HL-60 (cell line): ENCODE data around the gene SLC25A52.

ENCODE experiments used
- DNase-seq, 2 experiments: peaks; one replicate each; pipeline ENCODE4 v3.0.0-alpha.2; 2010 to 2020; ENCODE audit warnings: low read depth in 1 of 2, low spot score in 1 of 2
- H3K27ac ChIP-seq: fragments of 250-450 bp; sonication (Bioruptor Pico); replicated peaks from 2 replicates; pipeline ENCODE4 v1.5.1; 2020; ENCODE audit warnings: mild to moderate bottlenecking, moderate library complexity
- H3K27me3 ChIP-seq: fragments of 250-450 bp; sonication (Bioruptor Pico); 2 replicates; pipeline ENCODE4 v1.5.1; 2021; ENCODE audit warnings: mild to moderate bottlenecking, moderate library complexity; ENCODE audit not compliant: insufficient read depth, poor library complexity, severe bottlenecking
- H3K4me3 ChIP-seq: replicated peaks from 2 replicates; pipeline ENCODE4 v1.5.1; 2011; ENCODE audit warnings: mild to moderate bottlenecking, control low read depth, low read length; ENCODE audit not compliant: insufficient read depth
- GABPA ChIP-seq: IDR thresholded peaks from 2 replicates; pipeline ENCODE4 v1.6.1; 2012; ENCODE audit warnings: low read depth
- POLR2AphosphoS5 ChIP-seq: IDR thresholded peaks from 2 replicates; pipeline ENCODE4 v1.6.1; 2012; ENCODE audit warnings: low read depth
- SPI1 ChIP-seq: IDR thresholded peaks from 2 replicates; pipeline ENCODE4 v1.6.1; 2012; ENCODE audit warnings: low read depth, mild to moderate bottlenecking, borderline replicate concordance
- TF ChIP-seq, protein P1 (sequence below): IDR thresholded peaks from 2 replicates; pipeline ENCODE4 v1.6.1; 2012; ENCODE audit warnings: low read depth; ENCODE audit not compliant: insufficient replicate concordance
- TF ChIP-seq, protein P2 (sequence below): IDR thresholded peaks from one replicate; pipeline ENCODE4 v1.5.1; 2011; ENCODE audit warnings: low read length, control low read depth, inconsistent platforms; ENCODE audit not compliant: insufficient read depth

Gene SLC25A52

GRCh38 chr18:31783059-31783458, 22.4 kb upstream of the SLC25A52 start:
- no peak for DNase-seq
- Histone ChIP-seq H3K27ac (no peak overlapping the region), H3K27me3 (no peaks in the 10 kb centered on the region), H3K4me3 (no peak overlapping the region)
- TF ChIP-seq SPI1: no peak
- TF ChIP-seq POLR2AphosphoS5: no peak
- TF ChIP-seq, protein P1, sequence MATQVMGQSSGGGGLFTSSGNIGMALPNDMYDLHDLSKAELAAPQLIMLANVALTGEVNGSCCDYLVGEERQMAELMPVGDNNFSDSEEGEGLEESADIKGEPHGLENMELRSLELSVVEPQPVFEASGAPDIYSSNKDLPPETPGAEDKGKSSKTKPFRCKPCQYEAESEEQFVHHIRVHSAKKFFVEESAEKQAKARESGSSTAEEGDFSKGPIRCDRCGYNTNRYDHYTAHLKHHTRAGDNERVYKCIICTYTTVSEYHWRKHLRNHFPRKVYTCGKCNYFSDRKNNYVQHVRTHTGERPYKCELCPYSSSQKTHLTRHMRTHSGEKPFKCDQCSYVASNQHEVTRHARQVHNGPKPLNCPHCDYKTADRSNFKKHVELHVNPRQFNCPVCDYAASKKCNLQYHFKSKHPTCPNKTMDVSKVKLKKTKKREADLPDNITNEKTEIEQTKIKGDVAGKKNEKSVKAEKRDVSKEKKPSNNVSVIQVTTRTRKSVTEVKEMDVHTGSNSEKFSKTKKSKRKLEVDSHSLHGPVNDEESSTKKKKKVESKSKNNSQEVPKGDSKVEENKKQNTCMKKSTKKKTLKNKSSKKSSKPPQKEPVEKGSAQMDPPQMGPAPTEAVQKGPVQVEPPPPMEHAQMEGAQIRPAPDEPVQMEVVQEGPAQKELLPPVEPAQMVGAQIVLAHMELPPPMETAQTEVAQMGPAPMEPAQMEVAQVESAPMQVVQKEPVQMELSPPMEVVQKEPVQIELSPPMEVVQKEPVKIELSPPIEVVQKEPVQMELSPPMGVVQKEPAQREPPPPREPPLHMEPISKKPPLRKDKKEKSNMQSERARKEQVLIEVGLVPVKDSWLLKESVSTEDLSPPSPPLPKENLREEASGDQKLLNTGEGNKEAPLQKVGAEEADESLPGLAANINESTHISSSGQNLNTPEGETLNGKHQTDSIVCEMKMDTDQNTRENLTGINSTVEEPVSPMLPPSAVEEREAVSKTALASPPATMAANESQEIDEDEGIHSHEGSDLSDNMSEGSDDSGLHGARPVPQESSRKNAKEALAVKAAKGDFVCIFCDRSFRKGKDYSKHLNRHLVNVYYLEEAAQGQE: no peak
- TF ChIP-seq, protein P2, sequence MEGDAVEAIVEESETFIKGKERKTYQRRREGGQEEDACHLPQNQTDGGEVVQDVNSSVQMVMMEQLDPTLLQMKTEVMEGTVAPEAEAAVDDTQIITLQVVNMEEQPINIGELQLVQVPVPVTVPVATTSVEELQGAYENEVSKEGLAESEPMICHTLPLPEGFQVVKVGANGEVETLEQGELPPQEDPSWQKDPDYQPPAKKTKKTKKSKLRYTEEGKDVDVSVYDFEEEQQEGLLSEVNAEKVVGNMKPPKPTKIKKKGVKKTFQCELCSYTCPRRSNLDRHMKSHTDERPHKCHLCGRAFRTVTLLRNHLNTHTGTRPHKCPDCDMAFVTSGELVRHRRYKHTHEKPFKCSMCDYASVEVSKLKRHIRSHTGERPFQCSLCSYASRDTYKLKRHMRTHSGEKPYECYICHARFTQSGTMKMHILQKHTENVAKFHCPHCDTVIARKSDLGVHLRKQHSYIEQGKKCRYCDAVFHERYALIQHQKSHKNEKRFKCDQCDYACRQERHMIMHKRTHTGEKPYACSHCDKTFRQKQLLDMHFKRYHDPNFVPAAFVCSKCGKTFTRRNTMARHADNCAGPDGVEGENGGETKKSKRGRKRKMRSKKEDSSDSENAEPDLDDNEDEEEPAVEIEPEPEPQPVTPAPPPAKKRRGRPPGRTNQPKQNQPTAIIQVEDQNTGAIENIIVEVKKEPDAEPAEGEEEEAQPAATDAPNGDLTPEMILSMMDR: no peak
- no peak for TF ChIP-seq GABPA

GRCh38 chr18:31778391-31778950, 17.8 kb upstream of the SLC25A52 start:
- Histone ChIP-seq H3K4me3 (no peak overlapping the region), H3K27me3 (no peaks in the 10 kb centered on the region), H3K27ac (no peak overlapping the region)
- no peak for DNase-seq
- TF ChIP-seq, protein P1: no peak
- TF ChIP-seq SPI1 (no peak), GABPA (no peak), POLR2AphosphoS5 (no peak)
- TF ChIP-seq, protein P2: no peak

DNA sequence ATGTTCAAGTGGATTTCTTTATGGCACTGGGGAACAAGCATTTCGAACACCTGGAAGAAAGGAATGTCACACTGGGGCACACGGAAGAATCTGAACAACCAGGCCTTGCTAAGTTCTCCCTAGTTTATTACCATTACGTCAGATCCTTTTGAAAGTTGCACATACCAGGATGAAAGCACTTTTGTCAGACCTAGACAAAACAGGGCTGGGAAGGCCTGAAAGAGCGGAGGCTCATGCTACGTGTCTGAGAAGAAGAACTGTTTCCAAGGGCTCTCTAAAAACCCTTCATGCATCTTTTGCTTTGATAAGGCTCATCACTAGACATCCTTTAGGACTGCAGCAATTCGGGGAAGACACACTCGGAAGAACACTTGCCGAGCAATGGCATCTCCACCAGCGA, 15.4 kb upstream of the SLC25A52 start:
- H3K4me3 ChIP-seq: no peak overlapping the region
- H3K27me3 ChIP-seq: no peaks in the 10 kb centered on the region
- no peak for TF ChIP-seq POLR2AphosphoS5
- TF ChIP-seq, protein P1: no peak
- TF ChIP-seq SPI1: no peak
- no peak for TF ChIP-seq GABPA
- TF ChIP-seq, protein P2: no peak
- H3K27ac ChIP-seq: no peak overlapping the region
- no peak for DNase-seq
